ENCODE measurements around the gene AXIN2.

AXIN2 gene

GRCh38 chr17:65584604-65585521 is 23.4 kb upstream of the AXIN2 start:
- no peak for DNase-seq (ENCODE audit: low read depth)

GRCh38 chr17:65583921-65584603 is 22.6 kb upstream of the AXIN2 start:
- no peak for DNase-seq (ENCODE audit: low read depth)

GRCh38 chr17:65576939-65577338 is 15.5 kb upstream of the AXIN2 start:
- no peak for DNase-seq (ENCODE audit: low read depth)

GRCh38 chr17:65573282-65573602 is 11.8 kb upstream of the AXIN2 start:
- DNase-seq (ENCODE audit: low read depth) = no peak

- no peak for DNase-seq (ENCODE audit: low read depth)
Measured at GRCh38 chr17:65572581-65573281, 11.3 kb upstream of the AXIN2 start.

GRCh38 chr17:65572186-65572580 is 10.7 kb upstream of the AXIN2 start:
- no peak for DNase-seq (ENCODE audit: low read depth)

GRCh38 chr17:65568918-65569317 is 7.5 kb upstream of the AXIN2 start:
- DNase-seq (ENCODE audit: low read depth) = no peak

GRCh38 chr17:65567566-65567965 is 6.1 kb upstream of the AXIN2 start:
- no peak for DNase-seq (ENCODE audit: low read depth)

- no peak for DNase-seq (ENCODE audit: low read depth)
Measured at GRCh38 chr17:65565559-65565958, 4.1 kb upstream of the AXIN2 start.

GRCh38 chr17:65564793-65565192 is 3.3 kb upstream of the AXIN2 start:
- no peak for DNase-seq (ENCODE audit: low read depth)

GRCh38 chr17:65562206-65562531 is 721 bp upstream of the AXIN2 start:
- no peak for DNase-seq (ENCODE audit: low read depth)

- DNase-seq (ENCODE audit: low read depth) = no peak
Measured at GRCh38 chr17:65560628-65561451, 608 bp downstream of the AXIN2 start.

- DNase-seq (ENCODE audit: low read depth) = no peak
Measured at GRCh38 chr17:65559804-65560627, 1.4 kb downstream of the AXIN2 start.

GRCh38 chr17:65559461-65559803 is 2.0 kb downstream of the AXIN2 start:
- no peak for DNase-seq (ENCODE audit: low read depth)

GRCh38 chr17:65558683-65559460 is 2.6 kb downstream of the AXIN2 start:
- no peak for DNase-seq (ENCODE audit: low read depth)

GRCh38 chr17:65558311-65558682 is 3.2 kb downstream of the AXIN2 start:
- no peak for DNase-seq (ENCODE audit: low read depth)

- DNase-seq (ENCODE audit: low read depth) = no peak
Measured at GRCh38 chr17:65557349-65558310, 3.8 kb downstream of the AXIN2 start.

- no peak for DNase-seq (ENCODE audit: low read depth)
Measured at GRCh38 chr17:65556910-65557348, 4.5 kb downstream of the AXIN2 start.
